GM12875 (cell line): ENCODE measurements around the gene PCAT6.

Source experiments
- H3K4me3 ChIP-seq: one replicate; pipeline ENCODE4 v1.5.1; 2011; ENCODE audit warnings: low read depth, low read length, control low read depth
- CTCF ChIP-seq: IDR thresholded peaks from 2 replicates; pipeline ENCODE4 v1.5.1; 2011; ENCODE audit warnings: low read depth, mild to moderate bottlenecking, control low read depth, inconsistent platforms, low read length, moderate library complexity, borderline replicate concordance; ENCODE audit not compliant: insufficient read depth

The PCAT6 gene

GRCh38 chr1:202801175-202801574 is 9.6 kb upstream of the PCAT6 start:
- TF ChIP-seq CTCF, result no peak
- no peak overlapping the region for H3K4me3 ChIP-seq

- TF ChIP-seq CTCF, result no peak
- H3K4me3 ChIP-seq, result no peak overlapping the region
These were observed 8.7 kb upstream of the PCAT6 start for GRCh38 chr1:202802034-202802433.

GRCh38 chr1:202802998-202803932 is 7.5 kb upstream of the PCAT6 start:
- no peak for TF ChIP-seq CTCF
- no peak overlapping the region for H3K4me3 ChIP-seq

- no peak overlapping the region for H3K4me3 ChIP-seq
- TF ChIP-seq CTCF, result no peak
These were observed 6.6 kb upstream of the PCAT6 start for GRCh38 chr1:202804126-202804525.

GRCh38 chr1:202805886-202806844 is 4.6 kb upstream of the PCAT6 start:
- TF ChIP-seq CTCF, result no peak
- no peak overlapping the region for H3K4me3 ChIP-seq

GRCh38 chr1:202806845-202807450 is 3.8 kb upstream of the PCAT6 start:
- H3K4me3 ChIP-seq, result no peak overlapping the region
- TF ChIP-seq CTCF, result no peak
